K562 (cell line): ENCODE data around the gene TLX3. TPM values are rescaled to one million over a fixed set of nuclear protein-coding genes. Genes with fewer than 3 reads are reported as not detected.

ENCODE experiments used
- ATAC-seq: fragments of 200-7000 bp; cut with Tn5 transposase; 3 replicates; pipeline ENCODE4 v1.9.1; 2020; ENCODE audit warnings: moderate library complexity
- BruUV-seq: library from RNA; stranded (reverse); fragments of 400-500 nt; replicated peaks from 2 replicates; lab custom pipeline; 2021; lab: Mats Ljungman, UMichigan
- CTCF ChIA-PET: fragments of 300-600 bp; formaldehyde crosslinking; extraction: SDS; loops from one replicate; lab custom pipeline; 2021; ENCODE audit warnings: low intra/inter-chr PET ratio; lab: Yijun Ruan, JAX
- POLR2A ChIA-PET: fragments of 300-600, 350-650 bp; sonication (Branson Sonifier 250); formaldehyde crosslinking; extraction: SDS; loops from one replicate; lab custom pipeline; 2021; ENCODE audit warnings: antibody characterized with exemption, inconsistent platforms; lab: Yijun Ruan, JAX
- DNase-seq, 4 experiments: peaks; one replicate each; pipeline versions ENCODE4 v3.0.0 to v3.0.0-alpha.2; 2011 to 2018; ENCODE audit warnings: low spot score in 3 of 4, mixed read lengths in 3 of 4; ENCODE audit errors: extremely low read depth in 1 of 4
- FAIRE-seq: peaks from 2 replicates; lab custom pipeline; 2011; peaks lifted over from hg19 to GRCh38; lab: Jason Lieb, UNC
- H2AFZ ChIP-seq: 2 replicates; pipeline ENCODE4 v1.6.0; 2011; ENCODE audit warnings: low read depth, low read length, control low read depth, inconsistent platforms
- H3K27ac ChIP-seq: fragments of 200-600 bp; 3 replicates; pipeline ENCODE4 v1.8.0; 2011; ENCODE audit warnings: low read depth, mild to moderate bottlenecking, control low read depth, inconsistent platforms, low read length, moderate library complexity, mixed read lengths; ENCODE audit errors: extremely low read depth
- H3K27me3 ChIP-seq, 2 experiments: fragments of 300-600 bp in 1 of 2; 2 replicates in 1 of 2; 3 replicates in 1 of 2; pipeline versions ENCODE4 v1.6.0 to v1.8.0; 2011; ENCODE audit warnings: inconsistent platforms in 2 of 2, low read length in 2 of 2, mild to moderate bottlenecking in 1 of 2, mixed read lengths in 1 of 2, moderate library complexity in 1 of 2; ENCODE audit not compliant: control insufficient read depth in 2 of 2, insufficient read depth in 2 of 2
- H3K36me3 ChIP-seq: fragments of 300-600 bp; 3 replicates; pipeline ENCODE4 v1.8.0; 2011; ENCODE audit warnings: mild to moderate bottlenecking, low read length, inconsistent platforms; ENCODE audit not compliant: control insufficient read depth, insufficient read depth
- H3K4me1 ChIP-seq, 2 experiments: fragments of 200-600 bp in 1 of 2; replicated peaks in 1 of 2; 2 replicates in 1 of 2; 3 replicates in 1 of 2; pipeline versions ENCODE4 v1.5.1 to v1.8.0; 2011; ENCODE audit warnings: inconsistent platforms in 2 of 2, low read length in 2 of 2, mild to moderate bottlenecking in 1 of 2, mixed read lengths in 1 of 2, moderate library complexity in 1 of 2; ENCODE audit not compliant: control insufficient read depth in 2 of 2, insufficient read depth in 2 of 2
- H3K4me2 ChIP-seq: 2 replicates; pipeline ENCODE4 v1.6.1; 2011; ENCODE audit warnings: low read length, control low read depth, inconsistent platforms, mixed read lengths; ENCODE audit not compliant: insufficient read depth
- H3K4me3 ChIP-seq: fragments of 200-600 bp; sonication (generic), shearing (Covaris generic); 2 replicates; pipeline ENCODE4 v1.5.1; 2016; ENCODE audit warnings: control low read depth, inconsistent platforms
- H3K79me2 ChIP-seq: fragments of 200-600 bp; 3 replicates; pipeline ENCODE4 v1.8.0; 2011; ENCODE audit warnings: low read length, inconsistent platforms; ENCODE audit not compliant: control insufficient read depth, insufficient read depth
- H3K9ac ChIP-seq, 2 experiments: 2 replicates each; pipeline versions ENCODE4 v1.6.0 to v1.6.1; 2011; ENCODE audit warnings: low read depth in 2 of 2, low read length in 2 of 2, control low read depth in 1 of 2, inconsistent platforms in 1 of 2, mild to moderate bottlenecking in 1 of 2, mixed read lengths in 1 of 2; ENCODE audit not compliant: insufficient read depth in 1 of 2
- H3K9me1 ChIP-seq: one replicate; pipeline ENCODE4 v1.6.0; 2011; ENCODE audit warnings: inconsistent platforms, mild to moderate bottlenecking, low read length, moderate library complexity; ENCODE audit not compliant: control insufficient read depth, insufficient read depth
- H3K9me3 ChIP-seq: replicated peaks from 2 replicates; pipeline ENCODE4 v1.5.1; 2011; ENCODE audit warnings: low read depth, low read length, inconsistent platforms; ENCODE audit not compliant: control insufficient read depth, insufficient read depth
- H4K20me1 ChIP-seq: replicated peaks from 2 replicates; pipeline ENCODE4 v1.6.1; 2011; ENCODE audit warnings: low read length, inconsistent platforms, mixed read lengths; ENCODE audit not compliant: control insufficient read depth, insufficient read depth
- BDP1 ChIP-seq: IDR thresholded peaks from 3 replicates; pipeline ENCODE4 v1.6.1; 2011; ENCODE audit not compliant: insufficient read length, insufficient read depth
- FOXJ2 ChIP-seq: fragments of 200-800 bp; sonication (Bioruptor generic); IDR thresholded peaks from 2 replicates; pipeline ENCODE4 v1.6.1; 2016; ENCODE audit warnings: missing genetic modification characterization, missing compliant biosample characterization
- FOXO4 ChIP-seq: fragments of 450-650 bp; formaldehyde crosslinking; IDR thresholded peaks from 2 replicates; pipeline ENCODE4 v1.4.0; 2020; ENCODE audit warnings: mild to moderate bottlenecking, moderate library complexity
- FOXP1 ChIP-seq: sonication (generic); formaldehyde crosslinking; IDR thresholded peaks from 2 replicates; pipeline ENCODE4 v1.8.0; 2022; ENCODE audit warnings: mild to moderate bottlenecking, missing genetic modification reagents
- GTF3C2 ChIP-seq: IDR thresholded peaks from 3 replicates; pipeline ENCODE4 v1.6.1; 2011; ENCODE audit warnings: borderline replicate concordance, mild to moderate bottlenecking, moderate library complexity; ENCODE audit not compliant: insufficient read length; ENCODE audit errors: extremely low read depth
- NR2C1 ChIP-seq, 2 experiments: fragments of 450-650 bp; IDR thresholded peaks; 2 replicates each; pipeline ENCODE4 v1.6.1; 2017; ENCODE audit warnings: mild to moderate bottlenecking in 2 of 2, antibody characterized with exemption in 1 of 2, inconsistent platforms in 1 of 2, missing compliant biosample characterization in 1 of 2, missing genetic modification characterization in 1 of 2
- POLR2G ChIP-seq: fragments of 200-400 bp; formaldehyde crosslinking; IDR thresholded peaks from 2 replicates; pipeline ENCODE4 v1.6.1; 2017; ENCODE audit warnings: low read depth, mild to moderate bottlenecking, antibody characterized with exemption, low read length, moderate library complexity
- SRF ChIP-seq, 2 experiments: fragments of 250-450, 450-650 bp in 1 of 2; sonication (Bioruptor Pico) in 1 of 2; sonication (generic) in 1 of 2; formaldehyde crosslinking; IDR thresholded peaks; 2 replicates each; pipeline versions ENCODE4 v1.5.0 to v1.5.1; 2020 to 2022; ENCODE audit warnings: mild to moderate bottlenecking in 1 of 2, missing genetic modification reagents in 1 of 2
- TCFL5 ChIP-seq: fragments of 250-450 bp; sonication (Bioruptor Pico); conservative IDR thresholded peaks from 2 replicates; pipeline ENCODE4 v1.6.1; 2021; ENCODE audit warnings: mild to moderate bottlenecking, moderate library complexity, matching md5 sums
- ZNF224 ChIP-seq: sonication (generic); formaldehyde crosslinking; IDR thresholded peaks from 2 replicates; pipeline ENCODE4 v1.8.0; 2022; ENCODE audit warnings: mild to moderate bottlenecking, missing genetic modification reagents
- ZNF239 ChIP-seq: fragments of 250-450 bp; sonication (Bioruptor Pico); IDR thresholded peaks from 2 replicates; pipeline ENCODE4 v1.4.0; 2020; ENCODE audit warnings: mild to moderate bottlenecking
- ZNF583 ChIP-seq: fragments of 250-450 bp; sonication (Bioruptor Pico); IDR thresholded peaks from 2 replicates; pipeline ENCODE4 v1.4.0; 2020
- ZNF644 ChIP-seq: fragments of 200-800 bp; sonication (Bioruptor generic); IDR thresholded peaks from 2 replicates; pipeline ENCODE4 v1.6.1; 2016; ENCODE audit warnings: low read depth, missing genetic modification characterization, missing compliant biosample characterization
- in situ Hi-C: fragments of 300-500 bp; cut with MboI; formaldehyde crosslinking; loops from 4 replicates; pipeline ENCODE4 v1.15.0; 2018; ENCODE audit warnings: inconsistent platforms, mixed read lengths
- intact Hi-C: fragments of 100-400 bp; cut with micrococcal nuclease; formaldehyde crosslinking; loops from 2 replicates; pipeline ENCODE4 v1.14.2; 2022
- polyA plus RNA-seq, 8 experiments: library from polyadenylated mRNA; depleted of rRNA in 4 of 8; stranded (reverse) in 5 of 8; unstranded in 3 of 8; fragments of >200 nt; fragmentation: Nextera tagmentation in 2 of 8; fragmentation: Illumina TruSeq in 1 of 8; extraction: Ambion mirVana in 2 of 8; extraction: Trizol in 1 of 8; gene quantifications; 2 replicates each; pipeline versions ENCODE4 v1.2.1 to v1.2.3, GENCODE V29; 2011 to 2014; ENCODE audit warnings: inconsistent platforms in 1 of 8, missing spikeins in 1 of 8
- total RNA-seq, 7 experiments: library from RNA; depleted of rRNA in 6 of 7; stranded (reverse); fragments of >200 nt in 6 of 7; fragmentation: Illumina TruSeq in 2 of 7; extraction: Trizol in 2 of 7; gene quantifications; 2 replicates each; pipeline versions ENCODE4 v1.2.1 to v1.2.3, GENCODE V29; 2011 to 2021; ENCODE audit warnings: low replicate concordance in 1 of 7

TLX3 gene
- total and polyA plus RNA-seq, 9 of the 15 experiments (the other 6 are each of a cell fraction or from before 2014, with no cell fraction given), result not detected

GRCh38 chr5:171340042-171340441 lies 31.0 kb downstream of the TLX3 start:
- Histone ChIP-seq H4K20me1 (no peaks in the 10 kb centered on the region), H2AFZ (no peak overlapping the region), H3K4me3 (no peak overlapping the region), H3K4me2 (no peak overlapping the region), H3K27me3 (peaks cover 7 to 27% of the 10 kb centered on the region in 2 experiments; a peak in 4 of 5 replicates), H3K36me3 (no peaks in the 10 kb centered on the region), H3K9ac (no peak overlapping the region), H3K27ac (no peak overlapping the region), H3K9me3 (no peaks in the 10 kb centered on the region), H3K79me2 (no peaks in the 10 kb centered on the region), H3K4me1 (no peaks in the 10 kb centered on the region; a peak in 1 of 5 replicates), H3K9me1 (no peaks in the 10 kb centered on the region)
- DNase-seq (no peak), FAIRE-seq (no peak), ATAC-seq (no peak)
- ChIA-PET POLR2A (interaction anchor here (1.2 kb wide), 1 partner anchor 48 kb away, joined by 3 read pairs; the partner anchor contains the start of gene NPM1), CTCF (interaction anchor here (0.6 kb wide), 1 partner anchor 230 kb away, joined by 4 read pairs; no protein-coding TSS in a partner anchor)
- intact Hi-C loops, result no loop called here
- no TSS peak for BruUV-seq
- TF ChIP-seq SRF (CRISPR knock-in tag; IDR thresholded peaks at IDR 0.05) (no peak), POLR2G (no peak), ZNF239 (CRISPR knock-in tag) (no peak), NR2C1 (IDR thresholded peaks at IDR 0.05) (no peak), NR2C1 (tag; IDR thresholded peaks at IDR 0.05) (no peak), ZNF224 (CRISPR knock-in tag) (no peak), FOXP1 (CRISPR knock-in tag) (no peak), FOXJ2 (tag) (no peak), BDP1 (no peak), ZNF644 (tag) (no peak), ZNF583 (CRISPR knock-in tag) (no peak), FOXO4 (no peak), TCFL5 (CRISPR knock-in tag) (no peak), GTF3C2 (no peak)
- in situ Hi-C loops, result no loop called here
